Adrenal gland (tissue), 12 donors: ENCODE results near the gene BIK. TPM values are rescaled to one million over a fixed set of nuclear protein-coding genes. Genes with fewer than 3 reads are reported as not detected.

Experiments used
- DNase-seq, 7 donors: peaks; one replicate each; pipeline ENCODE4 v3.0.0-alpha.2; 2019 to 2020
- H3K27ac ChIP-seq, 5 donors: fragments of 200-600 bp; sonication (generic) in 4 of 5; 1 replicate in 3 of 5; 2 replicates in 2 of 5; pipeline versions ENCODE4 v1.5.1 to v1.8.0; 2016 to 2020; ENCODE audit warnings: mild to moderate bottlenecking in 1 of 5
- H3K27me3 ChIP-seq: fragments of 200-600 bp; 2 replicates; pipeline ENCODE4 v1.8.0; 2021
- H3K36me3 ChIP-seq, 2 donors: fragments of 200-600 bp; replicated peaks in 1 of 2; 1 replicate in 1 of 2; 2 replicates in 1 of 2; pipeline versions ENCODE4 v1.5.1 to v1.8.0; 2018 to 2022
- H3K4me1 ChIP-seq, 2 donors: fragments of 200-600 bp; replicated peaks in 1 of 2; 1 replicate in 1 of 2; 2 replicates in 1 of 2; pipeline versions ENCODE4 v1.5.1 to v1.8.0; 2018 to 2021
- H3K4me3 ChIP-seq, 4 donors: fragments of 200-600 bp; sonication (generic) in 3 of 4; one replicate each; pipeline ENCODE4 v1.5.1; 2016 to 2018
- H3K9me3 ChIP-seq, 3 donors: fragments of 200-600 bp; sonication (generic) in 1 of 3; replicated peaks in 1 of 3; 1 replicate in 2 of 3; 2 replicates in 1 of 3; pipeline versions ENCODE4 v1.5.1 to v1.8.0; 2016 to 2021
- POLR2A ChIP-seq, 2 donors: fragments of 450-650 bp; IDR thresholded peaks; one replicate each; pipeline ENCODE4 v1.6.1; 2017; ENCODE audit warnings: antibody characterized with exemption in 2 of 2, mild to moderate bottlenecking in 2 of 2, moderate library complexity in 1 of 2
- WGBS, 4 donors: extraction: QIAGEN DNeasy Blood & Tissue Kit in 2 of 4; methylation state at CpG; one replicate each; pipeline versions ENCODE4 v1.1.5 to v1.1.7; 2013 to 2017; 5-methylcytosine and 5-hydroxymethylcytosine counted together
- intact Hi-C, 2 donors: fragments of 100-400 bp; cut with DNase I; formaldehyde crosslinking; loops; one replicate each; pipeline versions ENCODE4 v1.14.1 to v1.15.0; 2022 to 2023
- polyA plus RNA-seq, 3 donors: library from polyadenylated mRNA; stranded (reverse); fragments of 200-250 nt in 2 of 3; fragments of 350-450 nt in 1 of 3; fragmentation: Illumina TruSeq in 1 of 3; extraction: RNeasy Lipid Tissue Mini Kit (QIAGEN cat#74804) in 1 of 3; gene quantifications; one replicate each; pipeline ENCODE4 v1.2.3, GENCODE V29; 2013 to 2014
- total RNA-seq, 9 donors: library from RNA; depleted of rRNA in 4 of 9; stranded (reverse); fragments of >200 nt in 4 of 9; fragments of 120-200 nt in 1 of 9; fragmentation: NEBNext Ultra II Directional in 1 of 9; extraction: Animal tissue kit (Norgen Biotek cat#: 25700) in 1 of 9; gene quantifications; one replicate each; pipeline versions ENCODE4 v1.1.0 to v1.2.4, GENCODE V29; 2013 to 2023
- TF ChIP-seq, protein P1 (sequence below), 6 experiments: fragments of 450-650 bp in 4 of 6; fragments of 200-600 bp in 2 of 6; sonication (generic) in 1 of 6; IDR thresholded peaks; 1 replicate in 5 of 6; 2 replicates in 1 of 6; pipeline versions ENCODE4 v1.5.1 to v1.8.0; 2016 to 2021; ENCODE audit warnings: antibody characterized with exemption in 6 of 6, mild to moderate bottlenecking in 2 of 6, moderate library complexity in 1 of 6
- donor health status: healthy with polysubstance abuse.
- donor health status: Bipolar disorder and iron deficiency.
- donor health status: DM: yes; HTN: yes; CAD: no.
- donor health status: DM: no; HTN: no; CAD: no.
- donor health status: DM: no; HTN: no; CAD: no.
- donor health status: DM: yes; HTN: yes; CAD: no.

Gene BIK
- total and polyA plus RNA-seq, 12 donors = 1.7 to 7.4 (median 3.0) TPM; not detected in 1

DNA sequence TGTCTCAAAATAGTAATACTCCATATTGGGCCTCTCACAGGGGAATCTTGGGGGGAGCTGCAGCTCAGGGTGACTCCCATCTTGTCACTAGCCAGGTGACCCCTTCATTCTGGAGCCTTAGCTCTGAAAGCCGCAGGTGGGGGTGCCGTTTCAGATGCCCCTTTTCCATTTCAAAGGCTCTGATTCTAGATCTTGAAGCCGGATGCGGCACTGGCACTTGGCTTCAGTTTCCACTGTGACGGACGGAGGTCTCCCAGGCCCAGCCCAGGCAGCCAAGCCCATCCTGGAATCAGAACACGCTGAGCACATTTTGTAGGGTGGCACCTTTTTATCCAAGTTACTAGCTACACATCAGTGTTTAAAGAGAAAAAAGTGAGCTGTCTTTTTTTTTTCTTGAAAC lies 6.4 kb downstream of the BIK start:
- Histone ChIP-seq H3K9me3 (no peaks in the 10 kb centered on the region), H3K4me3 (no peak overlapping the region), H3K36me3 (no peaks in the 10 kb centered on the region), H3K27ac (no peak overlapping the region), H3K4me1 (no peaks in the 10 kb centered on the region), H3K27me3 (no peaks in the 10 kb centered on the region)
- 87 to 100% (median 94%) methylated on average over 5 to 7 of the region's 7 CpGs for WGBS, 4 donors
- DNase-seq = no peak
- TF ChIP-seq POLR2A (IDR thresholded peaks at IDR 0.05) = no peak
- TF ChIP-seq, protein P1, sequence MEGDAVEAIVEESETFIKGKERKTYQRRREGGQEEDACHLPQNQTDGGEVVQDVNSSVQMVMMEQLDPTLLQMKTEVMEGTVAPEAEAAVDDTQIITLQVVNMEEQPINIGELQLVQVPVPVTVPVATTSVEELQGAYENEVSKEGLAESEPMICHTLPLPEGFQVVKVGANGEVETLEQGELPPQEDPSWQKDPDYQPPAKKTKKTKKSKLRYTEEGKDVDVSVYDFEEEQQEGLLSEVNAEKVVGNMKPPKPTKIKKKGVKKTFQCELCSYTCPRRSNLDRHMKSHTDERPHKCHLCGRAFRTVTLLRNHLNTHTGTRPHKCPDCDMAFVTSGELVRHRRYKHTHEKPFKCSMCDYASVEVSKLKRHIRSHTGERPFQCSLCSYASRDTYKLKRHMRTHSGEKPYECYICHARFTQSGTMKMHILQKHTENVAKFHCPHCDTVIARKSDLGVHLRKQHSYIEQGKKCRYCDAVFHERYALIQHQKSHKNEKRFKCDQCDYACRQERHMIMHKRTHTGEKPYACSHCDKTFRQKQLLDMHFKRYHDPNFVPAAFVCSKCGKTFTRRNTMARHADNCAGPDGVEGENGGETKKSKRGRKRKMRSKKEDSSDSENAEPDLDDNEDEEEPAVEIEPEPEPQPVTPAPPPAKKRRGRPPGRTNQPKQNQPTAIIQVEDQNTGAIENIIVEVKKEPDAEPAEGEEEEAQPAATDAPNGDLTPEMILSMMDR (IDR thresholded peaks at IDR 0.05) = no peak
- intact Hi-C loops = no loop called here

DNA sequence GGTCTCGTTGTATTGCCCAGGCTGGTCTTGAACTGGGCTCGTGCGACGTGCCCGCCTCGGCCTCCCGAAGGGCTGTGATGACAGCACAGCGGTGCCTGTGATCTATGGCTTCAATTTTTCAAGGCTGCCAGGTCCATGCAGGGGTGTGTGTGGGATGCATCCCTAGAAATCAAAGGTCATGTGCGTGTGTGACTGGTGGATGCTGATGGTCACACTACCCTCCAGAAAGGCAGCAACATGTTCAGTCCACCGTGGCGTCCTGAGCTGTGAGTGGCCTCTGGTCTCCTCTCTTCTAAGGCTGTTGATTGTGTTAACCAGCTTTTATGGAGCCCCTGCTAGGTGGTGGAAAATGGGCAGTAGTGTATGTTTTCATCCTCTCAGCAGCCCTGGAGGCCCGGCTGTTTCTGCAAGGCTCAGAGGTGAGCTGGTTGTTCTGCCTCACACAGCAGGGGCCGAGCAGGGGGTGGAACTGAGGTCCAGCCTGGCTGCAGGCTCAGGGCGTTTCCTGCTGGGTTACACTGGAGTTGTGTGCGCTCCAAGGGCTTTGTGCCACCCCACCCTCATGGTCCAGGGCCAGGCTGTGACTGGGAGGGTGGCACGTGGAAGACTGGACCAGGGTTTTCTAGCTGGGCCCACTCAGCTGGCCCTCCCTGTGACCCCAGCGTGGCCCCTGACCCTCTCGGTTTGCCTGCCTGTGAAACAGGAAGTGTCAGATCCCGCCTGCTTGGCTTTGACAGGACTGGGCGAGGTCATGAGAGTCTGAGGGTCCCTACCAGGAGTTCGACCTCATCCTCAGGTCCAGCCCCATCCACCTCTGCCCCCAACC lies 7.7 kb downstream of the BIK start:
- Histone ChIP-seq H3K36me3 (no peaks in the 10 kb centered on the region), H3K9me3 (no peaks in the 10 kb centered on the region), H3K4me3 (no peak overlapping the region), H3K4me1 (no peaks in the 10 kb centered on the region), H3K27ac (no peak overlapping the region), H3K27me3 (no peaks in the 10 kb centered on the region)
- intact Hi-C loops = no loop called here
- no peak for DNase-seq
- 72 to 83% (median 76%) methylated on average over 16 to 21 of the region's 21 CpGs for WGBS, 4 donors
- TF ChIP-seq, protein P1 (IDR thresholded peaks at IDR 0.05) = no peak
- no peak for TF ChIP-seq POLR2A (IDR thresholded peaks at IDR 0.05)

DNA sequence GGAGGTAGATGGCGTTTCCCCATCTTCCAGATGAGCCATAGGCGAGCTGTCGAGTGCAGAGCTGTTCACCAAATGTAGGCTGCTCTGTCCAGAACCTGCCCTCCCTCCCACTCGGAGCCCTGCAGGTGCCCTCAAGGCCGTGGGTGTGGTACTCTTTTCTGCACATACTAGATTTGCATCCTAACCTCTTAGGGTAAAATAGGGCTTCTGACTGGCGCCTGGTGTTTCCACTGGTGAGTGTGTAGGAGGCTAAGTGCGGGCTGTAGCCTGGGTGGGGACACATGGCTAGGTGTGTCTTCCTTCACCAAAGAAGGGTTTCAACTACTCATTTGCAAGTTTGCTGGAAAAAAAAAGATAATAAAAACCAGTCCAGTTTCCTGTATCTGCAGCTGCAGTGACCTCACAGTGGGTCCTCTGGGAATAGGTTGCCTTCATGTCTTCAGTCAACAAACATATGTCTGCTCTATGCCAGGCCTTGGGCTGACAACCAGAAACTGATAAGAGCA lies 8.5 kb downstream of the BIK start:
- H3K9me3 ChIP-seq = no peaks in the 10 kb centered on the region
- H3K27ac ChIP-seq = no peak overlapping the region
- H3K27me3 ChIP-seq = no peaks in the 10 kb centered on the region
- H3K4me3 ChIP-seq = no peak overlapping the region
- 69 to 83% (median 78%) methylated on average over 6 to 7 of the region's 7 CpGs for WGBS, 4 donors
- intact Hi-C loops = no loop called here
- no peak for DNase-seq
- no peaks in the 10 kb centered on the region for H3K4me1 ChIP-seq
- no peaks in the 10 kb centered on the region for H3K36me3 ChIP-seq
- no peak for TF ChIP-seq POLR2A (IDR thresholded peaks at IDR 0.05)
- TF ChIP-seq, protein P1 (IDR thresholded peaks at IDR 0.05) = no peak

DNA sequence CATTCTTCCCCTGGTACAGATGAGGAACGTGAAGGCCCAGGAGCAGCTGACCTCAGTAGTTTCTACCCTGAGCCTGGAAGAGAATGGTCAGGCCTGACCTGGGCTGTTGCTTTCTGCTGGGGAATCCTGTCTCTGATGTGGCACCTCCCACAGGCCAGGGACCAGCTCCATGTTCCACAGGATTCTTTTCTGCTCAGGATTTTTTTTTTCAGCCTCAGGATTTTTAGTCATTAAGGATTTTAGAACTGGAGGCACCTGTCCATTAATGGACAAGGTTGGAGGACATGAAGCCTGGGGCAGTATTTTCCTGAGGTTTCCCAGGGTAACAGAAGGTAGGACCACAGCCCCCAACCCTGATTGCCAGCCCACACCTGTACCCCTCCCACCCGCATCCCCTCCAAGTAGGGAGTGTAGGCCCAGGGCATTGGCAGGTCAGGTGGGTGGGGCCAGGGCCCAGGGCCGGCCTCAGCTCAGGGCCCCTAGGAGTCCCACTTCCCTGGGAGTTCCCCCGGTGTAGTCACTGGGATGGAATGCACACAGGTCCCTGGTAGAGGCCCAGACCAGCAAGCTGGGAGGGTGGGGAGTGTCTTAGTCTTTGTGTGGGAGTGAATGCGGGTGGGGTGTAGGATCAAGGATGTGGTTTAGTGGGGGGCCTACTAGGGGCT lies 16.1 kb downstream of the BIK start:
- Histone ChIP-seq H3K27ac (no peak overlapping the region), H3K36me3 (no peaks in the 10 kb centered on the region), H3K4me1 (no peaks in the 10 kb centered on the region), H3K4me3 (no peak overlapping the region), H3K27me3 (no peaks in the 10 kb centered on the region), H3K9me3 (no peaks in the 10 kb centered on the region)
- intact Hi-C loops = no loop called here
- WGBS, 4 donors = 66 to 100% (median 75%) methylated on average over 2 to 5 of the region's 5 CpGs
- no peak for DNase-seq
- no peak for TF ChIP-seq POLR2A (IDR thresholded peaks at IDR 0.05)
